ENCODE results near the gene TBL1Y.

- no peak for TF ChIP-seq CTCF (IDR thresholded peaks at IDR 0.05; ENCODE audit: insufficient read depth, low read length, poor library complexity, severe bottlenecking)
- no peak for TF ChIP-seq EZH2phosphoT487 (conservative IDR thresholded peaks at IDR 0.05; ENCODE audit: low read length)
These were observed 217.7 kb downstream of the TBL1Y start for GRCh38 chrY:7128211-7128610.

Data from SU-DHL-6 (cell line).